ENCODE measurements around the gene TIMM13. TPM values are rescaled to one million over a fixed set of nuclear protein-coding genes. Genes with fewer than 3 reads are reported as not detected.
"Not testable (repeated sequence)": the region's sequence is repeated elsewhere in the genome, so short reads cannot be mapped to it uniquely, and the experiment has no call there.

The TIMM13 gene
- total and polyA plus RNA-seq, 10 of the 15 experiments (the other 5 are each of a cell fraction or from before 2014, with no cell fraction given), result 9.9 to 205 (median 63.6) TPM

DNA sequence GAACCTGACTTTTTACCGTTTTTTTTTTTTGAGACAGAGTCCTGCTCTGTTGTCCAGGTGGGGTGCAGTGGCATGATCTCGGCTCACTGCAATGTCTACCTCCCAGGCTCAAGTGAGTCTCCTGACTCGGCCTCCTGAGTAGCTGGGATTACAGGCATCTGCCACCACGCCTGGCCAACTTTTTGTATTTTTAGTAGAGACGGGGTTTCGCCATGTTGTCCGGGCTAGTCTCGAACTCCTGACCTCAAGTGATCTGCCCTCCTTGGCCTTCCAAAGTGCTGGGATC, 42.5 kb upstream of the TIMM13 start:
- ATAC-seq; H3K27ac ChIP-seq (ENCODE audit: control insufficient read depth, insufficient read depth); H3K4me3 ChIP-seq; H3K79me2 ChIP-seq (ENCODE audit: control insufficient read depth, insufficient read depth, low read length); H3K4me1 ChIP-seq (ENCODE audit: control insufficient read depth, insufficient read depth, low read length); H4K20me1 ChIP-seq (ENCODE audit: control insufficient read depth, insufficient read depth); FAIRE-seq; H3K4me2 ChIP-seq (ENCODE audit: control insufficient read depth, insufficient read depth); H3K27me3 ChIP-seq (replicated peaks in 1 of 2; ENCODE audit: control insufficient read depth in 2 of 2, insufficient read depth in 2 of 2, low read length in 1 of 2); H3K9ac ChIP-seq (ENCODE audit: control insufficient read depth, insufficient read depth, low read length); H2AFZ ChIP-seq (ENCODE audit: control insufficient read depth, low read depth, low read length); BruUV-seq (replicated peaks); DNase-seq (ENCODE audit: low read depth, low spot score); H3K9me3 ChIP-seq (replicated peaks; ENCODE audit: control insufficient read depth, insufficient read depth, low read length); H3K36me3 ChIP-seq (ENCODE audit: control insufficient read depth in 2 of 2, insufficient read depth in 2 of 2, low read length in 1 of 2): not testable (repeated sequence)
- 55% methylated on average over 8 of the region's 8 CpGs for WGBS (ENCODE audit: insufficient coverage, insufficient replicate concordance, low lambda C conversion rate, missing lambda C conversion rate)
- SMC1A ChIA-PET (ENCODE audit: uncharacterized antibody, unreplicated experiment), result interaction anchor here (0.8 to 1.4 kb wide), 3 partner anchors 8 to 151 kb away, joined by 3 to 5 read pairs (median 4); no protein-coding TSS in a partner anchor
- POLR2A ChIA-PET, result interaction anchor here (0.6 to 1.6 kb wide), 5 partner anchors 34 to 309 kb away, joined by 3 to 4 read pairs (median 3); no protein-coding TSS in a partner anchor
- CTCF ChIA-PET, result interaction anchor here (0.6 to 1.7 kb wide), 4 partner anchors 91 to 563 kb away, joined by 3 to 7 read pairs (median 3); no protein-coding TSS in a partner anchor
- in situ Hi-C loops (cut with MboI), result loop anchor here (5.0 kb wide), 2 partner anchors 142 to 282 kb away; no protein-coding TSS in a partner anchor
- RAD21 ChIA-PET (ENCODE audit: unreplicated experiment), result interaction anchor here (1.3 to 2.5 kb wide), 4 partner anchors 130 to 149 kb away, joined by 3 to 11 read pairs (median 3); no protein-coding TSS in a partner anchor
- intact Hi-C loops (cut with micrococcal nuclease; ENCODE audit: unreplicated experiment), result loop anchor here (10.0 kb wide), 1 partner anchor 275 kb away; the partner anchor contains the start of gene SLC39A3

DNA sequence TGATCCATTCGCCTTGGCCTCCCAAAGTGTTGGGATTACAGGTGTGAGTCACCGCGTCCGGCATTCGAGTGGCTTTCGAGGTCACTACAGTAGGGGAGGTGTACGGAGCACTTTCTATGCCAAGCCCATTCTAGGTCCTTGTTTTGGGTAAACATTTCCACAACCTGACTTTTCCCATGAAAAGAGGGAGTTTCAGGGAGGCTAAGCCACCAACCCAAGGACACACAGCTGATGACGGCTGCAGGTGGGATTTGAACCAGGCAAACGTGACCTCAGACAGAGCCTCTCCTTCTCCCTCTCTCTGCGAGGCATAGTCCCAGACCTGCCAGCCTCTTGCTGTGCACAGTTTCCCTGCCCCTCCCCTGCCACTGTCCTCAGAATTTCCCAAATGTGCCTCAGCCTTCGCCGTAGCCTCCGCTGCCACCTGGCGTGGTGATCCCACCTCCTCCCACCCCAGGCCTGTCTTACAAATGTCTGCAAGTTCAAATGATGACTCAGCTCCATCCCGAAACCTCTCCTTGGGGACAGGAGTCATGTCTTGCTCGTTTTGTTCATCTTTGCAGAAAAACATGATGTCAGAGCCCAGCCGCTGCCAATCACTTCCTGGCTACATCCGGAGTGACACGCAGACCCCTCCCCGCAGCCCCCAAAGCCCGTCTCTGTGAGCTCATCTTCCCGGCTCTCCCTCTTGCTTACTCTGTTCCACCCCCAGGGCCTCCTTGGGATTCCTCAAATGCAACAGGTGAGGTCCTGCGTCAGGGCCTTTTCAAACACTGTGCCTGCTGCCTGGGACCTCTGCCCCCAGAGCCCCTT, 41.9 kb upstream of the TIMM13 start:
- ATAC-seq (peak; percentile 86), DNase-seq (ENCODE audit: low read depth, low spot score) (no peak), FAIRE-seq (peak; percentile 76)
- Histone ChIP-seq H3K4me1 (ENCODE audit: control insufficient read depth, insufficient read depth, low read length) (peaks cover 8% of the 10 kb centered on the region), H3K27me3 (replicated peaks in 1 of 2; ENCODE audit: control insufficient read depth in 2 of 2, insufficient read depth in 2 of 2, low read length in 1 of 2) (no peaks in the 10 kb centered on the region), H3K9ac (ENCODE audit: control insufficient read depth, insufficient read depth, low read length) (no peak overlapping the region), H3K79me2 (ENCODE audit: control insufficient read depth, insufficient read depth, low read length) (no peaks in the 10 kb centered on the region), H3K4me3 (no peak overlapping the region), H2AFZ (ENCODE audit: control insufficient read depth, low read depth, low read length) (peak overlapping the region; percentile 25; the same call in 1 of the 2 replicates), H3K4me2 (ENCODE audit: control insufficient read depth, insufficient read depth) (peak overlapping the region; percentile 5; the same call in 1 of the 2 replicates), H3K27ac (ENCODE audit: control insufficient read depth, insufficient read depth) (no peak overlapping the region), H4K20me1 (ENCODE audit: control insufficient read depth, insufficient read depth) (no peaks in the 10 kb centered on the region), H3K36me3 (ENCODE audit: control insufficient read depth in 2 of 2, insufficient read depth in 2 of 2, low read length in 1 of 2) (no peaks in the 10 kb centered on the region), H3K9me3 (replicated peaks; ENCODE audit: control insufficient read depth, insufficient read depth, low read length) (no peaks in the 10 kb centered on the region)
- WGBS (ENCODE audit: insufficient coverage, insufficient replicate concordance, low lambda C conversion rate, missing lambda C conversion rate), result 30% methylated on average over 23 of the region's 23 CpGs
- ChIA-PET SMC1A (ENCODE audit: uncharacterized antibody, unreplicated experiment) (interaction anchor here (0.6 to 1.4 kb wide), 6 partner anchors 9 to 152 kb away, joined by 3 to 5 read pairs (median 4); no protein-coding TSS in a partner anchor), CTCF (interaction anchor here (0.5 to 1.7 kb wide), 5 partner anchors 141 to 562 kb away, joined by 3 to 7 read pairs (median 3); no protein-coding TSS in a partner anchor), RAD21 (ENCODE audit: unreplicated experiment) (interaction anchor here (0.6 to 2.5 kb wide), 5 partner anchors 11 to 149 kb away, joined by 3 to 11 read pairs (median 3); no protein-coding TSS in a partner anchor), POLR2A (interaction anchor here (0.6 to 1.6 kb wide), 3 partner anchors 61 to 142 kb away, joined by 3 to 4 read pairs (median 3); no protein-coding TSS in a partner anchor)
- BruUV-seq (replicated peaks), result no TSS peak
- in situ Hi-C loops (cut with MboI) (loop anchor here (5.0 kb wide), 1 partner anchor 283 kb away; no protein-coding TSS in a partner anchor), intact Hi-C loops (cut with micrococcal nuclease; ENCODE audit: unreplicated experiment) (loop anchor here (10.0 kb wide), 1 partner anchor 275 kb away; the partner anchor contains the start of gene SLC39A3)
- TF ChIP-seq IKZF2 (IDR thresholded peaks at IDR 0.05) (peak; percentile 77; a peak in 3 of 4 replicates), SUPT20H (IDR thresholded peaks at IDR 0.05; ENCODE audit: borderline replicate concordance, control insufficient read depth, low read depth, low read length) (no peak), NFYB (IDR thresholded peaks at IDR 0.05; ENCODE audit: insufficient read depth, low read depth, low read length) (no peak), MTA3 (IDR thresholded peaks at IDR 0.05; ENCODE audit: borderline replicate concordance, low read length) (0 out of 2 replicates have a peak, but pooled peaks have one; percentile 44), RUNX3 (IDR thresholded peaks at IDR 0.05; ENCODE audit: low read length) (peak; percentile 39; the same call in 1 of the 2 replicates), CREM (IDR thresholded peaks at IDR 0.05; ENCODE audit: low read depth) (peak; percentile 79), ZBED1 (IDR thresholded peaks at IDR 0.05; ENCODE audit: borderline replicate concordance) (peak; percentile 52; the same call in 1 of the 2 replicates), JUNB (IDR thresholded peaks at IDR 0.05) (peak; percentile 55), ATF7 (IDR thresholded peaks at IDR 0.05; ENCODE audit: low read depth) (peak; percentile 81), EED (IDR thresholded peaks at IDR 0.05; ENCODE audit: low read depth) (peak; percentile 94), FOXM1 (IDR thresholded peaks at IDR 0.05; ENCODE audit: low read depth, low read length) (peak; percentile 40; the same call in 1 of the 2 replicates), TBL1XR1 (IDR thresholded peaks at IDR 0.05; ENCODE audit: low read depth, low read length) (no peak), POLR2A (IDR thresholded peaks at IDR 0.05; ENCODE audit: low read depth, low read length) (no peak)
- TF ChIP-seq, protein P1, sequence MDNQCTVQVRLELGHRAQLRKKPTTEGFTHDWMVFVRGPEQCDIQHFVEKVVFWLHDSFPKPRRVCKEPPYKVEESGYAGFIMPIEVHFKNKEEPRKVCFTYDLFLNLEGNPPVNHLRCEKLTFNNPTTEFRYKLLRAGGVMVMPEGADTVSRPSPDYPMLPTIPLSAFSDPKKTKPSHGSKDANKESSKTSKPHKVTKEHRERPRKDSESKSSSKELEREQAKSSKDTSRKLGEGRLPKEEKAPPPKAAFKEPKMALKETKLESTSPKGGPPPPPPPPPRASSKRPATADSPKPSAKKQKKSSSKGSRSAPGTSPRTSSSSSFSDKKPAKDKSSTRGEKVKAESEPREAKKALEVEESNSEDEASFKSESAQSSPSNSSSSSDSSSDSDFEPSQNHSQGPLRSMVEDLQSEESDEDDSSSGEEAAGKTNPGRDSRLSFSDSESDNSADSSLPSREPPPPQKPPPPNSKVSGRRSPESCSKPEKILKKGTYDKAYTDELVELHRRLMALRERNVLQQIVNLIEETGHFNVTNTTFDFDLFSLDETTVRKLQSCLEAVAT (IDR thresholded peaks at IDR 0.05), result no peak
- TF ChIP-seq, protein P2, sequence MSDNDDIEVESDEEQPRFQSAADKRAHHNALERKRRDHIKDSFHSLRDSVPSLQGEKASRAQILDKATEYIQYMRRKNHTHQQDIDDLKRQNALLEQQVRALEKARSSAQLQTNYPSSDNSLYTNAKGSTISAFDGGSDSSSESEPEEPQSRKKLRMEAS (IDR thresholded peaks at IDR 0.05; ENCODE audit: low read depth, low read length), result no peak
